Kidney (tissue), 14 donors: Measurements from ENCODE around the gene GZMM. TPM values are rescaled to one million over a fixed set of nuclear protein-coding genes. Genes with fewer than 3 reads are reported as not detected.

ENCODE experiments used
- DNase-seq, 5 donors: peaks; one replicate each; pipeline ENCODE4 v3.0.0-alpha.2; 2013 to 2020
- FAIRE-seq: peaks from 2 replicates; lab custom pipeline; 2012; peaks lifted over from hg19 to GRCh38; lab: Jason Lieb, UNC
- H3K27ac ChIP-seq, 2 donors: one replicate each; pipeline ENCODE4 v1.7.0; 2013; ENCODE audit warnings: low read depth in 2 of 2, low read length in 2 of 2, inconsistent platforms in 1 of 2
- H3K27me3 ChIP-seq: one replicate; pipeline ENCODE4 v1.7.1; 2013; ENCODE audit warnings: low read length, inconsistent platforms; ENCODE audit not compliant: control insufficient read depth, insufficient read depth
- H3K36me3 ChIP-seq, 3 donors: one replicate each; pipeline versions ENCODE4 v1.7.0 to v1.7.1; 2013; ENCODE audit warnings: low read length in 3 of 3, control low read depth in 1 of 3, inconsistent platforms in 1 of 3; ENCODE audit not compliant: insufficient read depth in 3 of 3, control insufficient read depth in 2 of 3
- H3K4me1 ChIP-seq, 3 donors: one replicate each; pipeline versions ENCODE4 v1.7.0 to v1.7.1; 2013; ENCODE audit warnings: low read length in 3 of 3, inconsistent platforms in 1 of 3, low read depth in 1 of 3; ENCODE audit not compliant: control insufficient read depth in 2 of 3, insufficient read depth in 2 of 3
- H3K4me3 ChIP-seq, 3 donors: one replicate each; pipeline versions ENCODE4 v1.7.0 to v1.8.1; 2013; ENCODE audit warnings: low read length in 3 of 3, control low read depth in 1 of 3, inconsistent platforms in 1 of 3
- H3K9ac ChIP-seq, 3 donors: one replicate each; pipeline versions ENCODE4 v1.7.0 to v1.7.1; 2013; ENCODE audit warnings: low read length in 3 of 3, control low read depth in 1 of 3, inconsistent platforms in 1 of 3
- H3K9me3 ChIP-seq, 3 donors: one replicate each; pipeline versions ENCODE4 v1.7.0 to v1.7.1; 2013; ENCODE audit warnings: low read length in 3 of 3, control low read depth in 1 of 3, inconsistent platforms in 1 of 3; ENCODE audit not compliant: control insufficient read depth in 2 of 3, insufficient read depth in 1 of 3
- CTCF ChIP-seq: IDR thresholded peaks from 3 replicates; pipeline ENCODE4 v1.5.1; 2012; ENCODE audit warnings: mild to moderate bottlenecking, moderate library complexity, borderline replicate concordance; ENCODE audit not compliant: insufficient read depth; ENCODE audit errors: extremely low read depth
- intact Hi-C: fragments of 100-400 bp; cut with DNase I; formaldehyde crosslinking; loops from one replicate; pipeline ENCODE4 v1.11.1; 2022
- polyA plus RNA-seq: library from polyadenylated mRNA; stranded (reverse); fragments of 350-450 nt; fragmentation: Illumina TruSeq; extraction: RNeasy Lipid Tissue Mini Kit (QIAGEN cat#74804); gene quantifications from one replicate; pipeline ENCODE4 v1.2.3, GENCODE V29; 2014; ENCODE audit warnings: low read depth, low replicate concordance; ENCODE audit not compliant: insufficient read depth
- total RNA-seq: library from RNA; stranded (reverse); fragmentation: NEBNext Ultra II Directional; extraction: Animal tissue kit (Norgen Biotek cat#: 25700); gene quantifications from one replicate; pipeline ENCODE4 v1.2.1, GENCODE V29; 2021
- donor health status: control.
- donor health status: control.
- donor health status: control.
- donor health status: control.
- donor health status: control.
- donor health status: DM: yes; HTN: yes; CAD: no.
- donor health status: Normal renal cell carcinoma (clear cell type).

GZMM gene
- total and polyA plus RNA-seq, 2 donors from 2014 or later: 2.8 TPM; not detected in 1

GRCh38 chr19:497491-497868 is 46.4 kb upstream of the GZMM start:
- no peaks in the 10 kb centered on the region for H3K36me3 ChIP-seq
- FAIRE-seq (no peak), DNase-seq (no peak)
- H3K27me3 ChIP-seq: peaks cover 13% of the 10 kb centered on the region
- no peak for TF ChIP-seq CTCF
- H3K4me3 ChIP-seq: no peak overlapping the region
- intact Hi-C loops: no loop called here
- H3K9ac ChIP-seq: no peak overlapping the region
- H3K9me3 ChIP-seq: no peaks in the 10 kb centered on the region
- H3K4me1 ChIP-seq: peaks cover 0 to 4% (median 0%) of the 10 kb centered on the region in 3 donors
- H3K27ac ChIP-seq: no peak overlapping the region

GRCh38 chr19:497869-498510 is 45.9 kb upstream of the GZMM start:
- Histone ChIP-seq H3K4me1 (peaks cover 0 to 4% (median 0%) of the 10 kb centered on the region in 3 donors), H3K9me3 (no peaks in the 10 kb centered on the region), H3K4me3 (no peak overlapping the region), H3K9ac (no peak overlapping the region), H3K27ac (no peak overlapping the region), H3K36me3 (no peaks in the 10 kb centered on the region), H3K27me3 (peaks cover 13% of the 10 kb centered on the region)
- peak in 1 of 5 donors; percentile 71 for DNase-seq
- intact Hi-C loops: no loop called here
- FAIRE-seq: no peak
- no peak for TF ChIP-seq CTCF

- TF ChIP-seq CTCF: no peak
- Histone ChIP-seq H3K36me3 (no peaks in the 10 kb centered on the region), H3K27me3 (peaks cover 13% of the 10 kb centered on the region), H3K4me3 (no peak overlapping the region), H3K27ac (no peak overlapping the region), H3K4me1 (peaks cover 0 to 4% (median 0%) of the 10 kb centered on the region in 3 donors), H3K9ac (no peak overlapping the region), H3K9me3 (no peaks in the 10 kb centered on the region)
- intact Hi-C loops: no loop called here
- FAIRE-seq (no peak), DNase-seq (peak in 1 of 5 donors; percentile 64)
These were observed 45.4 kb upstream of the GZMM start for GRCh38 chr19:498511-498891.
